ENCODE measurements around the gene CENPVL3. TPM values are rescaled to one million over a fixed set of nuclear protein-coding genes. Genes with fewer than 3 reads are reported as not detected.

Gene CENPVL3
- total RNA-seq, 2 donors from 2014 or later = 2.4 to 3.5 TPM

GRCh38 chrX:51608766-51609165 lies 9.9 kb downstream of the CENPVL3 start:
- Histone ChIP-seq H3K27me3 (ENCODE audit: control insufficient read depth, insufficient read depth, low read length, poor library complexity, severe bottlenecking) (no peaks in the 10 kb centered on the region), H3K9me3 (ENCODE audit: control insufficient read depth, low read length) (no peaks in the 10 kb centered on the region), H3K9ac (ENCODE audit: extremely low read depth, low read length, poor library complexity, severe bottlenecking) (no peak overlapping the region), H3K36me3 (ENCODE audit: control insufficient read depth, insufficient read depth, low read length) (no peaks in the 10 kb centered on the region), H3K4me3 (ENCODE audit: low read length) (no peak overlapping the region), H3K27ac (ENCODE audit: low read depth, low read length) (no peak overlapping the region), H3K4me1 (ENCODE audit: control insufficient read depth, insufficient read depth, low read length) (no peaks in the 10 kb centered on the region)
- Mint-ChIP-seq H3K4me3 (no peak overlapping the region), H3K27me3 (ENCODE audit: insufficient read depth) (peaks cover 1% of the 10 kb centered on the region), H3K9me3 (peaks cover 34% of the 10 kb centered on the region), H3K36me3 (ENCODE audit: low read depth) (no peaks in the 10 kb centered on the region), H3K27ac (no peak overlapping the region), H3K4me1 (no peaks in the 10 kb centered on the region)
- WGBS, 2 experiments (ENCODE audit: insufficient coverage in 1 of 2, insufficient read length in 1 of 2) = 82 to 100% methylated on average over 1 to 2 of the region's 2 CpGs
- no peak for DNase-seq
- no peak for TF ChIP-seq CTCF (conservative IDR thresholded peaks at IDR 0.05)

- no peaks in the 10 kb centered on the region for H3K9me3 ChIP-seq (ENCODE audit: control insufficient read depth, low read length)
- H3K27ac ChIP-seq (ENCODE audit: low read depth, low read length) = no peak overlapping the region
- peaks cover 37% of the 10 kb centered on the region for H3K9me3 Mint-ChIP-seq
- WGBS, 2 experiments (ENCODE audit: insufficient coverage in 1 of 2, insufficient read length in 1 of 2) = 94% methylated on average over 1 of the region's 1 CpG; no CpG with 5 or more reads in 1 of the 2 experiments
- no peaks in the 10 kb centered on the region for H3K36me3 ChIP-seq (ENCODE audit: control insufficient read depth, insufficient read depth, low read length)
- H3K4me3 Mint-ChIP-seq = no peak overlapping the region
- no peaks in the 10 kb centered on the region for H3K4me1 Mint-ChIP-seq
- no peak for TF ChIP-seq CTCF (conservative IDR thresholded peaks at IDR 0.05)
- H3K4me1 ChIP-seq (ENCODE audit: control insufficient read depth, insufficient read depth, low read length) = no peaks in the 10 kb centered on the region
- no peak for DNase-seq
- no peaks in the 10 kb centered on the region for H3K27me3 ChIP-seq (ENCODE audit: control insufficient read depth, insufficient read depth, low read length, poor library complexity, severe bottlenecking)
- no peak overlapping the region for H3K4me3 ChIP-seq (ENCODE audit: low read length)
- no peak overlapping the region for H3K27ac Mint-ChIP-seq
- H3K36me3 Mint-ChIP-seq (ENCODE audit: low read depth) = no peaks in the 10 kb centered on the region
- H3K9ac ChIP-seq (ENCODE audit: extremely low read depth, low read length, poor library complexity, severe bottlenecking) = no peak overlapping the region
- peaks cover 1% of the 10 kb centered on the region for H3K27me3 Mint-ChIP-seq (ENCODE audit: insufficient read depth)
Observed at GRCh38 chrX:51608126-51608525, 10.6 kb downstream of the CENPVL3 start.

GRCh38 chrX:51606446-51606845 lies 12.3 kb downstream of the CENPVL3 start:
- no peak overlapping the region for H3K4me3 Mint-ChIP-seq
- H3K27ac Mint-ChIP-seq = no peak overlapping the region
- Histone ChIP-seq H3K36me3 (ENCODE audit: control insufficient read depth, insufficient read depth, low read length) (no peaks in the 10 kb centered on the region), H3K9me3 (ENCODE audit: control insufficient read depth, low read length) (no peaks in the 10 kb centered on the region), H3K4me1 (ENCODE audit: control insufficient read depth, insufficient read depth, low read length) (no peaks in the 10 kb centered on the region), H3K4me3 (ENCODE audit: low read length) (no peak overlapping the region), H3K27ac (ENCODE audit: low read depth, low read length) (no peak overlapping the region), H3K9ac (ENCODE audit: extremely low read depth, low read length, poor library complexity, severe bottlenecking) (no peak overlapping the region), H3K27me3 (ENCODE audit: control insufficient read depth, insufficient read depth, low read length, poor library complexity, severe bottlenecking) (no peaks in the 10 kb centered on the region)
- H3K27me3 Mint-ChIP-seq (ENCODE audit: insufficient read depth) = peaks cover 1% of the 10 kb centered on the region
- peaks cover 32% of the 10 kb centered on the region for H3K9me3 Mint-ChIP-seq
- 94% methylated on average over 2 of the region's 2 CpGs; no CpG with 5 or more reads in 1 of the 2 experiments for WGBS, 2 experiments (ENCODE audit: insufficient coverage in 1 of 2, insufficient read length in 1 of 2)
- no peak for TF ChIP-seq CTCF (conservative IDR thresholded peaks at IDR 0.05)
- DNase-seq = no peak
- H3K4me1 Mint-ChIP-seq = no peaks in the 10 kb centered on the region
- H3K36me3 Mint-ChIP-seq (ENCODE audit: low read depth) = no peaks in the 10 kb centered on the region
